Ammon's horn (tissue), 1 donor: ENCODE data around the gene GRM5.
"Not testable (repeated sequence)": the region's sequence is repeated elsewhere in the genome, so short reads cannot be mapped to it uniquely, and the experiment has no call there.

Source experiments
- DNase-seq: peaks from one replicate; pipeline ENCODE4 v3.0.0-alpha.2; 2016; ENCODE audit warnings: low spot score

GRM5 gene

GRCh38 chr11:89065651-89066201 is at the start of gene GRM5:
TSS of gene GRM5 (minus strand) at chr11:89065982. CDS start at chr11:89047872, 18,110 bp downstream.
- DNase-seq, result not testable (repeated sequence)

GRCh38 chr11:89097956-89098355 is 32.2 kb upstream of the GRM5 start:
- peak; percentile 23 for DNase-seq

- DNase-seq, result not testable (repeated sequence)
Observed at GRCh38 chr11:89093806-89094205, 28.0 kb upstream of the GRM5 start.

- DNase-seq, result not testable (repeated sequence)
Observed at GRCh38 chr11:89084951-89085350, 19.2 kb upstream of the GRM5 start.

- not testable (repeated sequence) for DNase-seq
Observed at GRCh38 chr11:89070911-89071310, 5.1 kb upstream of the GRM5 start.

- no peak for DNase-seq
Observed at GRCh38 chr11:89067264-89067663, 1.5 kb upstream of the GRM5 start.

- DNase-seq, result no peak
Observed at GRCh38 chr11:89065066-89065465, 716 bp downstream of the GRM5 start.

GRCh38 chr11:89063481-89063951 is 2.3 kb downstream of the GRM5 start:
- DNase-seq, result peak; percentile 54

GRCh38 chr11:89062771-89063298 is 2.9 kb downstream of the GRM5 start:
- not testable (repeated sequence) for DNase-seq

GRCh38 chr11:89061839-89062238 is 3.9 kb downstream of the GRM5 start:
- not testable (repeated sequence) for DNase-seq

- DNase-seq, result not testable (repeated sequence)
Observed at GRCh38 chr11:89057406-89057805, 8.4 kb downstream of the GRM5 start.

- no peak for DNase-seq
Observed at GRCh38 chr11:89052220-89052619, 13.6 kb downstream of the GRM5 start.

- DNase-seq, result not testable (repeated sequence)
Observed at GRCh38 chr11:89047159-89047558, 18.6 kb downstream of the GRM5 start.

- not testable (repeated sequence) for DNase-seq
Observed at GRCh38 chr11:89043861-89044588, 21.8 kb downstream of the GRM5 start.

- DNase-seq, result not testable (repeated sequence)
Observed at GRCh38 chr11:89029671-89030070, 36.1 kb downstream of the GRM5 start.

GRCh38 chr11:89021339-89021738 is 44.4 kb downstream of the GRM5 start:
- no peak for DNase-seq

GRCh38 chr11:89019827-89020547 is 45.8 kb downstream of the GRM5 start:
- DNase-seq, result not testable (repeated sequence)

GRCh38 chr11:89016214-89016613 is 49.6 kb downstream of the GRM5 start:
- DNase-seq, result no peak

GRCh38 chr11:89015614-89016013 is 50.2 kb downstream of the GRM5 start:
- no peak for DNase-seq

GRCh38 chr11:89000852-89001251 is 64.9 kb downstream of the GRM5 start:
- not testable (repeated sequence) for DNase-seq

GRCh38 chr11:88979641-88980040 is 86.1 kb downstream of the GRM5 start:
- no peak for DNase-seq

- not testable (repeated sequence) for DNase-seq
Observed at GRCh38 chr11:88978992-88979391, 86.8 kb downstream of the GRM5 start.
